HepG2 (cell line): ENCODE measurements around the gene KPNA3. TPM values are rescaled to one million over a fixed set of nuclear protein-coding genes. Genes with fewer than 3 reads are reported as not detected.

Source experiments
- ARID2 ChIP-seq: sonication (generic); formaldehyde crosslinking; IDR thresholded peaks from 2 replicates; pipeline ENCODE4 v1.8.1; 2022; ENCODE audit warnings: mild to moderate bottlenecking, missing genetic modification reagents, borderline replicate concordance
- ATM ChIP-seq: fragments of 450-650 bp; IDR thresholded peaks from 2 replicates; pipeline ENCODE4 v1.7.1; 2017; ENCODE audit warnings: mild to moderate bottlenecking, borderline replicate concordance
- CBX5 ChIP-seq: sonication (generic); formaldehyde crosslinking; IDR thresholded peaks from 2 replicates; pipeline ENCODE4 v1.4.0; 2020; ENCODE audit warnings: missing genetic modification reagents, borderline replicate concordance
- DMAP1 ChIP-seq: IDR thresholded peaks from 2 replicates; pipeline ENCODE4 v1.6.1; 2016
- ETV6 ChIP-seq: sonication (generic); formaldehyde crosslinking; conservative IDR thresholded peaks from 2 replicates; pipeline ENCODE4 v1.4.0; 2020; ENCODE audit warnings: missing genetic modification reagents
- HES4 ChIP-seq: sonication (generic); formaldehyde crosslinking; IDR thresholded peaks from 2 replicates; pipeline ENCODE4 v1.9.0; 2021; ENCODE audit warnings: mild to moderate bottlenecking, missing genetic modification reagents, borderline replicate concordance
- HIVEP1 ChIP-seq: sonication (generic); formaldehyde crosslinking; IDR thresholded peaks from 2 replicates; pipeline ENCODE4 v1.4.0; 2020; ENCODE audit warnings: mild to moderate bottlenecking, missing genetic modification reagents
- MAZ ChIP-seq, 2 experiments: sonication (generic) in 1 of 2; formaldehyde crosslinking in 1 of 2; IDR thresholded peaks; 2 replicates each; pipeline versions ENCODE4 v1.5.0 to v1.6.1; 2012 to 2020; ENCODE audit warnings: low read depth in 2 of 2, mild to moderate bottlenecking in 2 of 2, borderline replicate concordance in 1 of 2, improper control_type of control experiment in 1 of 2, low read length in 1 of 2, missing genetic modification reagents in 1 of 2, moderate library complexity in 1 of 2
- SSRP1 ChIP-seq: IDR thresholded peaks from 2 replicates; pipeline ENCODE4 v1.6.1; 2016; ENCODE audit warnings: control low read depth
- TBP ChIP-seq: sonication (generic); formaldehyde crosslinking; IDR thresholded peaks from 2 replicates; pipeline ENCODE4 v1.5.0; 2020; ENCODE audit warnings: missing genetic modification reagents
- ZFP37 ChIP-seq: sonication (generic); formaldehyde crosslinking; IDR thresholded peaks from 2 replicates; pipeline ENCODE4 v1.4.0; 2020; ENCODE audit warnings: missing genetic modification reagents, borderline replicate concordance
- ZMYM3 ChIP-seq: sonication (generic); formaldehyde crosslinking; IDR thresholded peaks from 2 replicates; pipeline ENCODE4 v1.5.1; 2020; ENCODE audit warnings: mild to moderate bottlenecking, missing genetic modification reagents
- ZNF230 ChIP-seq: sonication (generic); formaldehyde crosslinking; IDR thresholded peaks from 2 replicates; pipeline ENCODE4 v1.4.0; 2020; ENCODE audit warnings: mild to moderate bottlenecking, missing genetic modification reagents
- ZNF317 ChIP-seq: sonication (generic); formaldehyde crosslinking; IDR thresholded peaks from 2 replicates; pipeline ENCODE4 v1.5.0; 2020; ENCODE audit warnings: mild to moderate bottlenecking, missing genetic modification reagents
- ZNF772 ChIP-seq: sonication (generic); formaldehyde crosslinking; IDR thresholded peaks from 2 replicates; pipeline ENCODE4 v1.5.0; 2020; ENCODE audit warnings: mild to moderate bottlenecking, missing genetic modification reagents
- polyA plus RNA-seq, 8 experiments: library from polyadenylated mRNA; depleted of rRNA in 3 of 8; stranded (reverse) in 7 of 8; unstranded in 1 of 8; fragments of >200 nt; fragmentation: Illumina TruSeq in 4 of 8; extraction: Trizol in 4 of 8; gene quantifications; 2 replicates each; pipeline versions ENCODE4 v1.2.1 to v1.2.3, GENCODE V29; 2011 to 2016; ENCODE audit warnings: low read depth in 4 of 8, missing spikeins in 1 of 8, mixed read lengths in 1 of 8; ENCODE audit not compliant: insufficient read depth in 1 of 8
- total RNA-seq, 5 experiments: library from RNA; depleted of rRNA; stranded (reverse); fragments of >200 nt; fragmentation: Illumina TruSeq; extraction: Trizol; gene quantifications; 2 replicates each; pipeline ENCODE4 v1.2.3, GENCODE V29; 2016; ENCODE audit warnings: low read depth in 1 of 5
- TF ChIP-seq, protein P1 (sequence below): sonication (generic); formaldehyde crosslinking; IDR thresholded peaks from 2 replicates; pipeline ENCODE4 v1.5.0; 2020; ENCODE audit warnings: mild to moderate bottlenecking, missing genetic modification reagents
- TF ChIP-seq, protein P2 (sequence below): sonication (generic); formaldehyde crosslinking; IDR thresholded peaks from one replicate; pipeline ENCODE4 v1.5.1; 2020; ENCODE audit warnings: mild to moderate bottlenecking, missing genetic modification reagents; ENCODE audit errors: not compliant biosample characterization
- TF ChIP-seq, protein P3 (sequence below): sonication (generic); formaldehyde crosslinking; IDR thresholded peaks from 2 replicates; pipeline ENCODE4 v1.8.0; 2022; ENCODE audit warnings: mild to moderate bottlenecking, missing genetic modification reagents, moderate library complexity

Gene KPNA3
- total and polyA plus RNA-seq, 2 of the 13 experiments (the other 11 are each of a cell fraction or from before 2014, with no cell fraction given): 13.0 to 28.9 TPM

DNA sequence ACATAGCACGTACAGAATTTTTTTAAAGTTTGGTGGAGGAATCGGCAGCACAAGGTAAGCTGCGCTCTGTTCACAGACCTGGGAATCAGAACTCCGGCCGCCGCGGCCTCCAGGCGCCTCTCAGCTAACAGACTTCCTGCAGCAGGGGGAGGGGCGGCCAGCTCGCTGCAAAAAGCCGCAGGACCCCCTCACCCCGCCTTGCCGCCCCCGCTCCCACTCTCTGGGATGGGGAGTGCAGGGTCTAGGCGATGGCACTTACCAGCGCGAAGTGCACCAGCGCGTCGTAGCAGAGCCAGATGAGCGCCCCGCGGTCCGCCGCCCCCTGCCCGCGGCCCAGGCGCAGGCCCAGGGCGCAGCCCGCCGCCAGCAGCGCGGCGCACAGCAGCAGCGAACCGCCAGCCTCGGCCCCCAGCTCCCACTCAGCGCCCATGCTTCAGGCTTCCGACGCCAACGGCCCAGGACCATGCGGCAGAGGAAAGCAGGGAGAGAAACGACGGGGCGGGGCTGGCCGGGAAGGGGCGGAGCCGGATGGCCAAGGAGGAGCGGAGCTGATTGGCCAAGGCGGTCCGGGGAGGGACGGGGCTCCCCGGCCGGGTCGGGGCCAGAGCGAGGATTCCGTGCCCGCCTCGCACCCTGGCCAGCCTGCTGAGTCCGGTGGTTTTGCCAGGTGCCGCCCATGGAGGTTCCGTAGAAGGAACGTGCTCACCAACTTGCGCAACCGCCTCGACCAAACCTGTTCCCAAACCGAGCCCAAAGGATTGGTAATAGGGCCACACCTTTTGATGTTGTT, 101.3 kb downstream of the KPNA3 start, which contains the start of gene EBPL (continued):
- TF ChIP-seq ARID2: peak; percentile 38; the same call in 1 of the 2 replicates
- no peak for TF ChIP-seq ATM
- TF ChIP-seq SSRP1 (CRISPR knock-in tag): 0 out of 2 replicates have a peak, but pooled peaks have one; percentile 50
- peak; percentile 90 for TF ChIP-seq ZNF772 (CRISPR knock-in tag)
- TF ChIP-seq, protein P1, sequence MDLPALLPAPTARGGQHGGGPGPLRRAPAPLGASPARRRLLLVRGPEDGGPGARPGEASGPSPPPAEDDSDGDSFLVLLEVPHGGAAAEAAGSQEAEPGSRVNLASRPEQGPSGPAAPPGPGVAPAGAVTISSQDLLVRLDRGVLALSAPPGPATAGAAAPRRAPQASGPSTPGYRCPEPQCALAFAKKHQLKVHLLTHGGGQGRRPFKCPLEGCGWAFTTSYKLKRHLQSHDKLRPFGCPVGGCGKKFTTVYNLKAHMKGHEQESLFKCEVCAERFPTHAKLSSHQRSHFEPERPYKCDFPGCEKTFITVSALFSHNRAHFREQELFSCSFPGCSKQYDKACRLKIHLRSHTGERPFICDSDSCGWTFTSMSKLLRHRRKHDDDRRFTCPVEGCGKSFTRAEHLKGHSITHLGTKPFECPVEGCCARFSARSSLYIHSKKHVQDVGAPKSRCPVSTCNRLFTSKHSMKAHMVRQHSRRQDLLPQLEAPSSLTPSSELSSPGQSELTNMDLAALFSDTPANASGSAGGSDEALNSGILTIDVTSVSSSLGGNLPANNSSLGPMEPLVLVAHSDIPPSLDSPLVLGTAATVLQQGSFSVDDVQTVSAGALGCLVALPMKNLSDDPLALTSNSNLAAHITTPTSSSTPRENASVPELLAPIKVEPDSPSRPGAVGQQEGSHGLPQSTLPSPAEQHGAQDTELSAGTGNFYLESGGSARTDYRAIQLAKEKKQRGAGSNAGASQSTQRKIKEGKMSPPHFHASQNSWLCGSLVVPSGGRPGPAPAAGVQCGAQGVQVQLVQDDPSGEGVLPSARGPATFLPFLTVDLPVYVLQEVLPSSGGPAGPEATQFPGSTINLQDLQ (CRISPR knock-in tag): peak; percentile 87; the same call in 1 of the 2 replicates
- TF ChIP-seq, protein P2, sequence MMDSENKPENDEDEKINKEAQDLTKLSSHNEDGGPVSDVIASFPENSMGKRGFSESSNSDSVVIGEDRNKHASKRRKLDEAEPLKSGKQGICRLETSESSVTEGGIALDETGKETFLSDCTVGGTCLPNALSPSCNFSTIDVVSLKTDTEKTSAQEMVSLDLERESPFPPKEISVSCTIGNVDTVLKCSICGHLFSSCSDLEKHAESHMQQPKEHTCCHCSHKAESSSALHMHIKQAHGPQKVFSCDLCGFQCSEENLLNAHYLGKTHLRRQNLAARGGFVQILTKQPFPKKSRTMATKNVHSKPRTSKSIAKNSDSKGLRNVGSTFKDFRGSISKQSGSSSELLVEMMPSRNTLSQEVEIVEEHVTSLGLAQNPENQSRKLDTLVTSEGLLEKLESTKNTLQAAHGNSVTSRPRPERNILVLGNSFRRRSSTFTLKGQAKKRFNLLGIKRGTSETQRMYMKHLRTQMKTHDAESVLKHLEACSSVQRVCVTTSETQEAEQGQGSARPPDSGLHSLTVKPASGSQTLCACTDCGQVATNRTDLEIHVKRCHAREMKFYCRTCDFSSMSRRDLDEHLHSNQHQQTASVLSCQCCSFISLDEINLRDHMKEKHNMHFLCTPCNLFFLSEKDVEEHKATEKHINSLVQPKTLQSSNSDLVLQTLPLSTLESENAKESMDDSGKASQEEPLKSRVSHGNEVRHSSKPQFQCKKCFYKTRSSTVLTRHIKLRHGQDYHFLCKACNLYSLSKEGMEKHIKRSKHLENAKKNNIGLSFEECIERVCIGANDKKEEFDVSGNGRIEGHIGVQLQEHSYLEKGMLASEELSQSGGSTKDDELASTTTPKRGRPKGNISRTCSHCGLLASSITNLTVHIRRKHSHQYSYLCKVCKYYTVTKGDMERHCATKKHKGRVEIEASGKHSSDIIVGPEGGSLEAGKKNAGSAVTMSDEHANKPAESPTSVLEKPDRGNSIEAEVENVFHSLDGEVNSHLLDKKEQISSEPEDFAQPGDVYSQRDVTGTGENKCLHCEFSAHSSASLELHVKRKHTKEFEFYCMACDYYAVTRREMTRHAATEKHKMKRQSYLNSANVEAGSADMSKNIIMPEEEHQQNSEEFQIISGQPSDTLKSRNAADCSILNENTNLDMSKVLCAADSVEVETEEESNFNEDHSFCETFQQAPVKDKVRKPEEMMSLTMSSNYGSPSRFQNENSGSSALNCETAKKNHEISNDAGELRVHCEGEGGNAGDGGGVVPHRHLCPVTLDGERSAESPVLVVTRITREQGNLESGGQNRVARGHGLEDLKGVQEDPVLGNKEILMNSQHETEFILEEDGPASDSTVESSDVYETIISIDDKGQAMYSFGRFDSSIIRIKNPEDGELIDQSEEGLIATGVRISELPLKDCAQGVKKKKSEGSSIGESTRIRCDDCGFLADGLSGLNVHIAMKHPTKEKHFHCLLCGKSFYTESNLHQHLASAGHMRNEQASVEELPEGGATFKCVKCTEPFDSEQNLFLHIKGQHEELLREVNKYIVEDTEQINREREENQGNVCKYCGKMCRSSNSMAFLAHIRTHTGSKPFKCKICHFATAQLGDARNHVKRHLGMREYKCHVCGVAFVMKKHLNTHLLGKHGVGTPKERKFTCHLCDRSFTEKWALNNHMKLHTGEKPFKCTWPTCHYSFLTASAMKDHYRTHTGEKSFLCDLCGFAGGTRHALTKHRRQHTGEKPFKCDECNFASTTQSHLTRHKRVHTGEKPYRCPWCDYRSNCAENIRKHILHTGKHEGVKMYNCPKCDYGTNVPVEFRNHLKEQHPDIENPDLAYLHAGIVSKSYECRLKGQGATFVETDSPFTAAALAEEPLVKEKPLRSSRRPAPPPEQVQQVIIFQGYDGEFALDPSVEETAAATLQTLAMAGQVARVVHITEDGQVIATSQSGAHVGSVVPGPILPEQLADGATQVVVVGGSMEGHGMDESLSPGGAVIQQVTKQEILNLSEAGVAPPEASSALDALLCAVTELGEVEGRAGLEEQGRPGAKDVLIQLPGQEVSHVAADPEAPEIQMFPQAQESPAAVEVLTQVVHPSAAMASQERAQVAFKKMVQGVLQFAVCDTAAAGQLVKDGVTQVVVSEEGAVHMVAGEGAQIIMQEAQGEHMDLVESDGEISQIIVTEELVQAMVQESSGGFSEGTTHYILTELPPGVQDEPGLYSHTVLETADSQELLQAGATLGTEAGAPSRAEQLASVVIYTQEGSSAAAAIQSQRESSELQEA (CRISPR knock-in tag): no peak
- TF ChIP-seq TBP (CRISPR knock-in tag): no peak
- TF ChIP-seq ZNF317 (CRISPR knock-in tag): peak; percentile 62
- peak; percentile 97 for TF ChIP-seq HIVEP1 (CRISPR knock-in tag)
- peak; percentile 45; the same call in 1 of the 2 replicates for TF ChIP-seq ZMYM3
- no peak for TF ChIP-seq ZNF230 (CRISPR knock-in tag)
- TF ChIP-seq CBX5: peak; percentile 68; the same call in 1 of the 2 replicates
- no peak for TF ChIP-seq MAZ (IDR thresholded peaks at IDR 0.05; ENCODE audit: borderline replicate concordance, low read depth, low read length)
- peak; percentile 85 for TF ChIP-seq MAZ (CRISPR knock-in tag; IDR thresholded peaks at IDR 0.05; ENCODE audit: low read depth)
- TF ChIP-seq HES4 (CRISPR knock-in tag): peak; percentile 96; the same call in 1 of the 2 replicates
- peak; percentile 83 for TF ChIP-seq ZFP37
- TF ChIP-seq ETV6 (CRISPR knock-in tag): no peak
- TF ChIP-seq DMAP1 (CRISPR knock-in tag): peak; percentile 83; the same call in 1 of the 2 replicates
- TF ChIP-seq, protein P3, sequence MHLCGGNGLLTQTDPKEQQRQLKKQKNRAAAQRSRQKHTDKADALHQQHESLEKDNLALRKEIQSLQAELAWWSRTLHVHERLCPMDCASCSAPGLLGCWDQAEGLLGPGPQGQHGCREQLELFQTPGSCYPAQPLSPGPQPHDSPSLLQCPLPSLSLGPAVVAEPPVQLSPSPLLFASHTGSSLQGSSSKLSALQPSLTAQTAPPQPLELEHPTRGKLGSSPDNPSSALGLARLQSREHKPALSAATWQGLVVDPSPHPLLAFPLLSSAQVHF: no peak; the same call in 1 of the 2 replicates
